GM23248 (cell line): ENCODE results near the gene AFMID. TPM values are rescaled to one million over a fixed set of nuclear protein-coding genes. Genes with fewer than 3 reads are reported as not detected.

Experiments
- DNase-seq: peaks from one replicate; pipeline ENCODE4 v3.0.0-alpha.2; 2015
- H2AFZ ChIP-seq: fragments of 200-600 bp; sonication (generic); 2 replicates; pipeline ENCODE4 v1.6.1; 2016; ENCODE audit warnings: antibody characterized with exemption
- H3F3A ChIP-seq: fragments of 200-600 bp; sonication (generic); 2 replicates; pipeline ENCODE4 v1.6.1; 2016; ENCODE audit warnings: mild to moderate bottlenecking, antibody characterized with exemption, mixed run types; ENCODE audit not compliant: insufficient read depth
- H3K27ac ChIP-seq: fragments of 200-600 bp; sonication (generic); 2 replicates; pipeline ENCODE4 v1.5.1; 2016; ENCODE audit warnings: mild to moderate bottlenecking
- H3K27me3 ChIP-seq: fragments of 200-600 bp; sonication (generic); replicated peaks from 2 replicates; pipeline ENCODE4 v1.6.1; 2016; ENCODE audit warnings: mild to moderate bottlenecking; ENCODE audit not compliant: insufficient read depth
- H3K36me3 ChIP-seq: fragments of 200-600 bp; sonication (generic); 2 replicates; pipeline ENCODE4 v1.6.1; 2016; ENCODE audit warnings: low read depth, mild to moderate bottlenecking
- H3K4me1 ChIP-seq: fragments of 200-600 bp; sonication (generic); 2 replicates; pipeline ENCODE4 v1.6.1; 2016; ENCODE audit warnings: mild to moderate bottlenecking; ENCODE audit not compliant: insufficient read depth
- H3K4me2 ChIP-seq: fragments of 200-600 bp; sonication (generic); one replicate; pipeline ENCODE4 v1.6.1; 2016; ENCODE audit warnings: mild to moderate bottlenecking; ENCODE audit not compliant: unreplicated experiment
- H3K4me3 ChIP-seq: fragments of 200-600 bp; sonication (generic); 2 replicates; pipeline ENCODE4 v1.5.1; 2016; ENCODE audit warnings: mild to moderate bottlenecking
- H3K79me2 ChIP-seq: fragments of 200-600 bp; sonication (generic); 2 replicates; pipeline ENCODE4 v1.6.1; 2016; ENCODE audit warnings: mild to moderate bottlenecking; ENCODE audit not compliant: insufficient read depth
- H3K9ac ChIP-seq: fragments of 200-600 bp; sonication (generic); 2 replicates; pipeline ENCODE4 v1.6.1; 2016; ENCODE audit warnings: mild to moderate bottlenecking
- H3K9me2 ChIP-seq: fragments of 200-600 bp; sonication (generic); 2 replicates; pipeline ENCODE4 v1.6.1; 2016; ENCODE audit warnings: mixed run types, mild to moderate bottlenecking, moderate library complexity; ENCODE audit not compliant: insufficient read depth
- H3K9me3 ChIP-seq: fragments of 200-600 bp; sonication (generic); one replicate; pipeline ENCODE4 v1.6.1; 2017; ENCODE audit warnings: low read depth
- H4K20me1 ChIP-seq: fragments of 200-600 bp; sonication (generic); 2 replicates; pipeline ENCODE4 v1.6.0; 2016; ENCODE audit not compliant: insufficient read depth
- EZH2 ChIP-seq: fragments of 200-600 bp; sonication (generic); IDR thresholded peaks from 2 replicates; pipeline ENCODE4 v1.6.1; 2018; ENCODE audit warnings: antibody characterized with exemption, mild to moderate bottlenecking; ENCODE audit not compliant: insufficient read depth, poor library complexity, severe bottlenecking
- EZH2phosphoT487 ChIP-seq: fragments of 200-600 bp; sonication (generic); IDR thresholded peaks from 2 replicates; pipeline ENCODE4 v1.6.1; 2018; ENCODE audit warnings: antibody characterized with exemption, moderate library complexity, mild to moderate bottlenecking, low read depth; ENCODE audit not compliant: insufficient read depth
- WGBS, 2 experiments: methylation state at CpG; one replicate each; pipeline ENCODE4 v1.1.6; 2015 to 2017; ENCODE audit warnings: low lambda C conversion rate in 2 of 2, low coverage in 1 of 2; ENCODE audit errors: missing lambda C conversion rate in 2 of 2; 5-methylcytosine and 5-hydroxymethylcytosine counted together
- in situ Hi-C: fragments of 300-500 bp; cut with MboI; formaldehyde crosslinking; loops from 2 replicates; pipeline ENCODE4 v1.15.0; 2020
- polyA plus RNA-seq: library from polyadenylated mRNA; unstranded; fragments of >200 nt; fragmentation: Nextera tagmentation; extraction: Ambion mirVana; gene quantifications from 2 replicates; pipeline ENCODE4 v1.2.1, GENCODE V29; 2016
- total RNA-seq: library from RNA; depleted of rRNA; stranded (reverse); fragments of >200 nt; shearing (Covaris generic); gene quantifications from 2 replicates; pipeline ENCODE4 v1.2.3, GENCODE V29; 2014

Gene AFMID
- total and polyA plus RNA-seq, 2 experiments from 2014 or later: 22.9 to 24.1 TPM

- Histone ChIP-seq H3K9ac (peak within 1 kb of the TSS; percentile 83), H2AFZ (peak within 1 kb of the TSS; percentile 95), H3K4me2 (peak within 1 kb of the TSS; percentile 88), H3K27me3 (no peaks in the 10 kb centered on the region), H4K20me1 (no peaks in the 10 kb centered on the region), H3K27ac (peak within 1 kb of the TSS; percentile 9; the same call in 1 of the 2 replicates), H3K9me2 (no peaks in the 10 kb centered on the region), H3F3A (no peaks in the 10 kb centered on the region), H3K9me3 (no peaks in the 10 kb centered on the region), H3K79me2 (peaks cover 34% of the 10 kb centered on the region), H3K4me1 (no peaks in the 10 kb centered on the region), H3K4me3 (peak within 1 kb of the TSS; percentile 83), H3K36me3 (no peaks in the 10 kb centered on the region)
- no peak for TF ChIP-seq EZH2
- TF ChIP-seq EZH2phosphoT487: no peak
- in situ Hi-C loops: no loop called here
- peak; percentile 98 for DNase-seq
- 2% methylated on average over 60 of the region's 60 CpGs for WGBS, 2 experiments
Measured at GRCh38 chr17:78214016-78214705, 27.0 kb downstream of the AFMID start, which contains the start of gene BIRC5. BIRC5 (plus strand) TSS chr17:78214253; CDS start chr17:78214317, 64 bp downstream.

GRCh38 chr17:78214706-78215061, 27.5 kb downstream of the AFMID start:
- in situ Hi-C loops: no loop called here
- no peaks in the 10 kb centered on the region for H3F3A ChIP-seq
- H4K20me1 ChIP-seq: no peaks in the 10 kb centered on the region
- H3K27me3 ChIP-seq: no peaks in the 10 kb centered on the region
- H3K4me1 ChIP-seq: no peaks in the 10 kb centered on the region
- peak overlapping the region; percentile 9; the same call in 1 of the 2 replicates for H3K27ac ChIP-seq
- H3K4me2 ChIP-seq: peak overlapping the region; percentile 88
- H3K9ac ChIP-seq: peak overlapping the region; percentile 83
- no peak for DNase-seq
- 1 to 2% methylated on average over 5 of the region's 5 CpGs for WGBS, 2 experiments
- peak overlapping the region; percentile 95 for H2AFZ ChIP-seq
- no peaks in the 10 kb centered on the region for H3K9me3 ChIP-seq
- TF ChIP-seq EZH2 (no peak), EZH2phosphoT487 (no peak)
- peaks cover 39% of the 10 kb centered on the region for H3K79me2 ChIP-seq
- no peaks in the 10 kb centered on the region for H3K9me2 ChIP-seq
- peak overlapping the region; percentile 83 for H3K4me3 ChIP-seq
- H3K36me3 ChIP-seq: no peaks in the 10 kb centered on the region

GRCh38 chr17:78219396-78220150, 32.4 kb downstream of the AFMID start:
- Histone ChIP-seq H3K4me2 (no peak overlapping the region), H3K79me2 (peaks cover 36% of the 10 kb centered on the region), H3K36me3 (no peaks in the 10 kb centered on the region), H3K27ac (no peak overlapping the region), H3K4me1 (no peaks in the 10 kb centered on the region), H3F3A (no peaks in the 10 kb centered on the region), H3K9me3 (no peaks in the 10 kb centered on the region), H3K4me3 (no peak overlapping the region), H3K9me2 (no peaks in the 10 kb centered on the region), H4K20me1 (no peaks in the 10 kb centered on the region), H3K27me3 (no peaks in the 10 kb centered on the region), H3K9ac (no peak overlapping the region), H2AFZ (no peak overlapping the region)
- WGBS, 2 experiments: 92 to 93% methylated on average over 11 of the region's 11 CpGs
- in situ Hi-C loops: no loop called here
- no peak for DNase-seq
- TF ChIP-seq EZH2phosphoT487: no peak

GRCh38 chr17:78223061-78223460, 35.9 kb downstream of the AFMID start:
- H2AFZ ChIP-seq: no peak overlapping the region
- WGBS, 2 experiments: 95 to 98% methylated on average over 4 of the region's 4 CpGs

More at GRCh38 chr17:78223061-78223460, 35.9 kb downstream of the AFMID start:
- H3K9ac ChIP-seq: no peak overlapping the region
- in situ Hi-C loops: no loop called here
- no peaks in the 10 kb centered on the region for H3K9me2 ChIP-seq
- DNase-seq: no peak
- H3K27me3 ChIP-seq: no peaks in the 10 kb centered on the region
- TF ChIP-seq EZH2 (no peak), EZH2phosphoT487 (no peak)
- 0 out of 2 replicates have a peak, but pooled peaks cover 9% of the 10 kb centered on the region for H3K79me2 ChIP-seq
- no peak overlapping the region for H3K27ac ChIP-seq
- H3K4me1 ChIP-seq: no peaks in the 10 kb centered on the region
- no peaks in the 10 kb centered on the region for H4K20me1 ChIP-seq
- H3K36me3 ChIP-seq: no peaks in the 10 kb centered on the region
- no peak overlapping the region for H3K4me3 ChIP-seq
- H3K4me2 ChIP-seq: no peak overlapping the region
- no peaks in the 10 kb centered on the region for H3K9me3 ChIP-seq
- H3F3A ChIP-seq: no peaks in the 10 kb centered on the region
